ENCODE results near the gene BCL7A.

- no peak for TF ChIP-seq POLR2AphosphoS5 (IDR thresholded peaks at IDR 0.05; ENCODE audit: low read length)
- TF ChIP-seq EZH2 (IDR thresholded peaks at IDR 0.05; ENCODE audit: borderline replicate concordance, control insufficient read depth, low read depth, low read length): no peak
- TF ChIP-seq EP300 (IDR thresholded peaks at IDR 0.05; ENCODE audit: borderline replicate concordance in 1 of 2, control insufficient read depth in 1 of 2, low read depth in 2 of 2, low read length in 2 of 2): no peak
- no peak for TF ChIP-seq POLR2A (IDR thresholded peaks at IDR 0.05; ENCODE audit: low read depth, low read length)
- no peak for TF ChIP-seq CTCF (IDR thresholded peaks at IDR 0.05 in 2 of 3, conservative IDR thresholded peaks at IDR 0.05 in 1 of 3; ENCODE audit: control insufficient read depth in 2 of 3, extremely low read depth in 1 of 3, insufficient read depth in 1 of 3, low read depth in 3 of 3, low read length in 3 of 3)
- TF ChIP-seq SRF (IDR thresholded peaks at IDR 0.05; ENCODE audit: low read depth in 2 of 2, low read length in 2 of 2): no peak
Observed at GRCh38 chr12:122032580-122032979, 10.9 kb downstream of the BCL7A start.

Measured in GM12878 (cell line).